Chondrocyte (in vitro differentiated cells): ENCODE data around the gene STK32C. TPM values are rescaled to one million over a fixed set of nuclear protein-coding genes. Genes with fewer than 3 reads are reported as not detected.

Experiments used
- DNase-seq: peaks from one replicate; pipeline ENCODE4 v3.0.0; 2021; ENCODE audit warnings: mixed read lengths, low spot score
- H3K27ac Mint-ChIP-seq: one replicate; pipeline ENCODE4 v1.8.0; 2021; ENCODE audit warnings: mild to moderate bottlenecking, moderate library complexity, mixed read lengths; ENCODE audit not compliant: unreplicated experiment
- H3K27me3 Mint-ChIP-seq: 2 replicates; pipeline ENCODE4 v1.8.0; 2021; ENCODE audit warnings: low read depth, mixed read lengths
- H3K36me3 Mint-ChIP-seq: 2 replicates; pipeline ENCODE4 v1.8.0; 2021; ENCODE audit warnings: low read depth, mixed read lengths
- H3K4me1 Mint-ChIP-seq: 2 replicates; pipeline ENCODE4 v1.8.0; 2021; ENCODE audit warnings: low read depth, mild to moderate bottlenecking, mixed read lengths
- H3K4me3 Mint-ChIP-seq: one replicate; pipeline ENCODE4 v1.8.0; 2021; ENCODE audit warnings: mild to moderate bottlenecking, moderate library complexity, mixed read lengths; ENCODE audit not compliant: unreplicated experiment
- H3K9me3 Mint-ChIP-seq: 2 replicates; pipeline ENCODE4 v1.8.0; 2021; ENCODE audit warnings: low read depth, mixed read lengths
- CTCF ChIP-seq: fragments of 200-600 bp; sonication (generic); IDR thresholded peaks from 2 replicates; pipeline ENCODE4 v1.5.0; 2021; ENCODE audit warnings: antibody characterized with exemption, mild to moderate bottlenecking, moderate library complexity
- total RNA-seq: library from RNA; stranded (reverse); gene quantifications from 3 replicates; pipeline ENCODE4 v1.2.1, GENCODE V29; 2021

Gene STK32C
- total RNA-seq, 1 donor from 2014 or later = 17.9 TPM

GRCh38 chr10:132212816-132213215 is 94.9 kb downstream of the STK32C start:
- Mint-ChIP-seq H3K27me3 (no peaks in the 10 kb centered on the region), H3K36me3 (peaks cover 15% of the 10 kb centered on the region), H3K4me3 (no peak overlapping the region), H3K4me1 (peaks cover 9% of the 10 kb centered on the region), H3K27ac (no peak overlapping the region), H3K9me3 (peaks cover 23% of the 10 kb centered on the region)
- no peak for DNase-seq
- no peak for TF ChIP-seq CTCF

- peaks cover 18% of the 10 kb centered on the region for H3K9me3 Mint-ChIP-seq
- no peak overlapping the region for H3K4me3 Mint-ChIP-seq
- H3K36me3 Mint-ChIP-seq = peaks cover 11% of the 10 kb centered on the region
- H3K27ac Mint-ChIP-seq = no peak overlapping the region
- TF ChIP-seq CTCF = no peak
- DNase-seq = no peak
- H3K27me3 Mint-ChIP-seq = no peaks in the 10 kb centered on the region
- peaks cover 9% of the 10 kb centered on the region for H3K4me1 Mint-ChIP-seq
Measured at GRCh38 chr10:132211246-132211645, 96.5 kb downstream of the STK32C start.

- DNase-seq = no peak
- H3K36me3 Mint-ChIP-seq = peaks cover 11% of the 10 kb centered on the region
- TF ChIP-seq CTCF = no peak
- peaks cover 9% of the 10 kb centered on the region for H3K4me1 Mint-ChIP-seq
- no peak overlapping the region for H3K27ac Mint-ChIP-seq
- no peak overlapping the region for H3K4me3 Mint-ChIP-seq
- peaks cover 18% of the 10 kb centered on the region for H3K9me3 Mint-ChIP-seq
- no peaks in the 10 kb centered on the region for H3K27me3 Mint-ChIP-seq
Measured at GRCh38 chr10:132210766-132211165, 97.0 kb downstream of the STK32C start.

GRCh38 chr10:132209978-132210530 is 97.7 kb downstream of the STK32C start:
- Mint-ChIP-seq H3K4me3 (no peak overlapping the region), H3K27me3 (no peaks in the 10 kb centered on the region), H3K27ac (no peak overlapping the region), H3K9me3 (peaks cover 11% of the 10 kb centered on the region), H3K36me3 (peaks cover 6% of the 10 kb centered on the region), H3K4me1 (peaks cover 9% of the 10 kb centered on the region)
- no peak for DNase-seq
- no peak for TF ChIP-seq CTCF

GRCh38 chr10:132209130-132209529 is 98.6 kb downstream of the STK32C start:
- Mint-ChIP-seq H3K27me3 (no peaks in the 10 kb centered on the region), H3K36me3 (peaks cover 6% of the 10 kb centered on the region), H3K27ac (peak overlapping the region; percentile 49), H3K4me3 (no peak overlapping the region), H3K9me3 (peaks cover 6% of the 10 kb centered on the region), H3K4me1 (peaks cover 9% of the 10 kb centered on the region)
- TF ChIP-seq CTCF = no peak
- no peak for DNase-seq
